OCI-LY1 (cell line): ENCODE data around the gene RBM7.

Experiments used
- H2AFZ ChIP-seq: fragments of 200-600 bp; sonication (generic), shearing (Covaris generic); 2 replicates; pipeline ENCODE4 v1.6.0; 2014; ENCODE audit warnings: antibody characterized with exemption, mild to moderate bottlenecking, low read length
- H3F3A ChIP-seq: fragments of 200-600 bp; sonication (generic), shearing (Covaris generic); 2 replicates; pipeline ENCODE4 v1.6.0; 2014; ENCODE audit warnings: mild to moderate bottlenecking, antibody characterized with exemption, low read length, moderate library complexity; ENCODE audit not compliant: insufficient read depth
- H3K27ac ChIP-seq: fragments of 200-600 bp; sonication (generic); 2 replicates; pipeline ENCODE4 v1.5.1; 2014; ENCODE audit warnings: low read length, mixed run types, mild to moderate bottlenecking, low read depth; ENCODE audit not compliant: poor library complexity, severe bottlenecking
- H3K27me3 ChIP-seq: fragments of 200-600 bp; sonication (generic); 2 replicates; pipeline ENCODE4 v1.6.0; 2014; ENCODE audit warnings: antibody characterized with exemption, mild to moderate bottlenecking, low read length, moderate library complexity; ENCODE audit not compliant: insufficient read depth
- H3K36me3 ChIP-seq: fragments of 200-600 bp; sonication (generic); 2 replicates; pipeline ENCODE4 v1.6.1; 2014; ENCODE audit warnings: mild to moderate bottlenecking, antibody characterized with exemption, low read length, moderate library complexity, mixed read lengths; ENCODE audit not compliant: insufficient read depth
- H3K4me1 ChIP-seq: fragments of 200-600 bp; sonication (generic); 2 replicates; pipeline ENCODE4 v1.5.1; 2014; ENCODE audit warnings: mild to moderate bottlenecking, low read length, moderate library complexity; ENCODE audit not compliant: insufficient read depth, severe bottlenecking
- H3K4me2 ChIP-seq: fragments of 200-600 bp; sonication (generic), shearing (Covaris generic); 2 replicates; pipeline ENCODE4 v1.6.1; 2014; ENCODE audit warnings: low read length
- H3K4me3 ChIP-seq: fragments of 200-600 bp; sonication (generic); 2 replicates; pipeline ENCODE4 v1.5.1; 2014; ENCODE audit warnings: low read length, low read depth, mild to moderate bottlenecking, mixed read lengths; ENCODE audit not compliant: poor library complexity, severe bottlenecking
- H3K79me2 ChIP-seq: fragments of 200-600 bp; shearing (Covaris generic); 2 replicates; pipeline ENCODE4 v1.6.1; 2016; ENCODE audit warnings: mixed run types, low read length, mixed read lengths; ENCODE audit not compliant: insufficient read depth
- H3K9ac ChIP-seq: fragments of 200-600 bp; sonication (generic), shearing (Covaris generic); 2 replicates; pipeline ENCODE4 v1.6.1; 2014; ENCODE audit warnings: mild to moderate bottlenecking, low read length, mixed read lengths
- H3K9me2 ChIP-seq: fragments of 200-600 bp; sonication (generic), shearing (Covaris generic); 2 replicates; pipeline ENCODE4 v1.6.1; 2014; ENCODE audit warnings: low read depth, mild to moderate bottlenecking, low read length, mixed read lengths
- H3K9me3 ChIP-seq: fragments of 200-600 bp; shearing (Covaris generic); 2 replicates; pipeline ENCODE4 v1.6.1; 2014; ENCODE audit warnings: low read length, mixed read lengths
- H4K20me1 ChIP-seq: fragments of 200-600 bp; sonication (generic), shearing (Covaris generic); 2 replicates; pipeline ENCODE4 v1.6.0; 2016; ENCODE audit warnings: mild to moderate bottlenecking, low read length; ENCODE audit not compliant: insufficient read depth
- CTCF ChIP-seq: fragments of 200-600 bp; sonication (generic), shearing (Covaris generic); IDR thresholded peaks from 2 replicates; pipeline ENCODE4 v1.5.1; 2017; ENCODE audit warnings: mild to moderate bottlenecking, antibody characterized with exemption, low read length, moderate library complexity, mixed read lengths
- EZH2 ChIP-seq: fragments of 200-600 bp; sonication (generic), shearing (Covaris generic); IDR thresholded peaks from 2 replicates; pipeline ENCODE4 v1.8.0; 2017; ENCODE audit warnings: borderline replicate concordance, mixed run types, mild to moderate bottlenecking, antibody characterized with exemption, low read length, moderate library complexity, mixed read lengths

Gene RBM7

GRCh38 chr11:114416441-114416961 lies 16.0 kb downstream of the RBM7 start:
- Histone ChIP-seq H3K36me3 (no peaks in the 10 kb centered on the region), H3K79me2 (no peaks in the 10 kb centered on the region), H3K4me3 (no peak overlapping the region), H3F3A (no peaks in the 10 kb centered on the region), H3K4me2 (no peak overlapping the region), H3K9me3 (no peaks in the 10 kb centered on the region), H3K9me2 (no peaks in the 10 kb centered on the region), H2AFZ (no peak overlapping the region), H4K20me1 (no peaks in the 10 kb centered on the region), H3K9ac (no peak overlapping the region), H3K4me1 (no peaks in the 10 kb centered on the region), H3K27me3 (no peaks in the 10 kb centered on the region), H3K27ac (no peak overlapping the region)
- TF ChIP-seq EZH2 (no peak), CTCF (no peak)

- Histone ChIP-seq H3K9me2 (no peaks in the 10 kb centered on the region), H3K4me1 (no peaks in the 10 kb centered on the region), H3K4me2 (no peak overlapping the region), H4K20me1 (no peaks in the 10 kb centered on the region), H3K27ac (no peak overlapping the region), H2AFZ (no peak overlapping the region), H3K79me2 (no peaks in the 10 kb centered on the region), H3K27me3 (no peaks in the 10 kb centered on the region), H3F3A (no peaks in the 10 kb centered on the region), H3K36me3 (no peaks in the 10 kb centered on the region), H3K9me3 (no peaks in the 10 kb centered on the region), H3K9ac (no peak overlapping the region), H3K4me3 (no peak overlapping the region)
- TF ChIP-seq CTCF (no peak), EZH2 (no peak)
These were observed 25.8 kb downstream of the RBM7 start for GRCh38 chr11:114426280-114426679.

GRCh38 chr11:114430290-114430689 lies 29.8 kb downstream of the RBM7 start:
- Histone ChIP-seq H3K4me3 (no peak overlapping the region), H3K9me3 (no peaks in the 10 kb centered on the region), H3K9ac (no peak overlapping the region), H2AFZ (no peak overlapping the region), H3K79me2 (no peaks in the 10 kb centered on the region), H3K4me1 (no peaks in the 10 kb centered on the region), H3K27ac (no peak overlapping the region), H3K4me2 (no peak overlapping the region), H3K27me3 (no peaks in the 10 kb centered on the region), H4K20me1 (no peaks in the 10 kb centered on the region), H3K9me2 (no peaks in the 10 kb centered on the region), H3K36me3 (no peaks in the 10 kb centered on the region), H3F3A (no peaks in the 10 kb centered on the region)
- TF ChIP-seq EZH2, result no peak
- TF ChIP-seq CTCF, result no peak
